Left ventricle myocardium inferior (tissue), 1 donor: ENCODE measurements around the gene L3MBTL2. TPM values are rescaled to one million over a fixed set of nuclear protein-coding genes. Genes with fewer than 3 reads are reported as not detected.
A peak's percentile ranks its signal among the peaks of the same experiment; 100 is the strongest.

ENCODE experiments used
- DNase-seq: peaks from one replicate; pipeline ENCODE4 v3.0.0-alpha.2; 2020
- H3K27ac ChIP-seq: fragments of 200-600 bp; replicated peaks from 2 replicates; pipeline ENCODE4 v1.8.0; 2021
- H3K27me3 ChIP-seq: fragments of 200-600 bp; 2 replicates; pipeline ENCODE4 v1.8.0; 2021; ENCODE audit warnings: low read depth
- H3K36me3 ChIP-seq: fragments of 200-600 bp; 2 replicates; pipeline ENCODE4 v1.8.0; 2021
- H3K4me1 ChIP-seq: fragments of 200-600 bp; 2 replicates; pipeline ENCODE4 v1.8.0; 2021
- H3K4me3 ChIP-seq: fragments of 200-600 bp; 2 replicates; pipeline ENCODE4 v1.8.0; 2021; ENCODE audit warnings: mild to moderate bottlenecking, moderate library complexity
- H3K9me3 ChIP-seq: fragments of 200-600 bp; replicated peaks from 2 replicates; pipeline ENCODE4 v1.8.0; 2021
- CTCF ChIP-seq: fragments of 200-600 bp; IDR thresholded peaks from 2 replicates; pipeline ENCODE4 v1.8.0; 2021; ENCODE audit warnings: antibody characterized with exemption, mild to moderate bottlenecking, borderline replicate concordance
- intact Hi-C: fragments of 100-400 bp; cut with micrococcal nuclease; formaldehyde crosslinking; loops from one replicate; pipeline ENCODE4 v1.11.0; 2022
- total RNA-seq: library from RNA; stranded (reverse); fragmentation: NEBNext Ultra II Directional; extraction: Animal tissue kit (Norgen Biotek cat#: 25700); gene quantifications from one replicate; pipeline ENCODE4 v1.2.1, GENCODE V29; 2021
- donor health status: DM: no; HTN: yes; CAD: no; lungs with severe emphysema.

L3MBTL2 gene
- total RNA-seq, 1 donor from 2014 or later: 15.2 TPM

GRCh38 chr22:41198027-41198580 lies 7.0 kb upstream of the L3MBTL2 start:
- intact Hi-C loops: no loop called here
- peak; percentile 45 for TF ChIP-seq CTCF
- Histone ChIP-seq H3K9me3 (no peaks in the 10 kb centered on the region), H3K4me1 (peaks cover 21% of the 10 kb centered on the region), H3K36me3 (no peaks in the 10 kb centered on the region), H3K4me3 (peak overlapping the region; percentile 86), H3K27me3 (no peaks in the 10 kb centered on the region), H3K27ac (peak overlapping the region; percentile 80)
- peak; percentile 52 for DNase-seq

- intact Hi-C loops: no loop called here
- Histone ChIP-seq H3K9me3 (no peaks in the 10 kb centered on the region), H3K27me3 (no peaks in the 10 kb centered on the region), H3K36me3 (no peaks in the 10 kb centered on the region), H3K27ac (no peak overlapping the region), H3K4me3 (no peak overlapping the region), H3K4me1 (peaks cover 31% of the 10 kb centered on the region)
- TF ChIP-seq CTCF: no peak
- DNase-seq: no peak
These were observed 4.0 kb upstream of the L3MBTL2 start for GRCh38 chr22:41201141-41201540.

GRCh38 chr22:41203118-41203517 lies 2.0 kb upstream of the L3MBTL2 start:
- intact Hi-C loops: no loop called here

GRCh38 chr22:41204066-41204465 lies 1.0 kb upstream of the L3MBTL2 start:
- TF ChIP-seq CTCF: no peak
- intact Hi-C loops: no loop called here
- Histone ChIP-seq H3K9me3 (no peaks in the 10 kb centered on the region), H3K4me3 (no peak overlapping the region), H3K36me3 (peaks cover 4% of the 10 kb centered on the region), H3K27me3 (no peaks in the 10 kb centered on the region), H3K27ac (no peak overlapping the region), H3K4me1 (peaks cover 12% of the 10 kb centered on the region)
- DNase-seq: no peak

More at GRCh38 chr22:41203118-41203517, 2.0 kb upstream of the L3MBTL2 start:
- H3K36me3 ChIP-seq: no peaks in the 10 kb centered on the region
- peaks cover 18% of the 10 kb centered on the region for H3K4me1 ChIP-seq
- no peak overlapping the region for H3K27ac ChIP-seq
- TF ChIP-seq CTCF: no peak
- no peaks in the 10 kb centered on the region for H3K27me3 ChIP-seq
- H3K4me3 ChIP-seq: no peak overlapping the region
- H3K9me3 ChIP-seq: no peaks in the 10 kb centered on the region
- DNase-seq: no peak

GRCh38 chr22:41206719-41207118 lies 1.6 kb downstream of the L3MBTL2 start:
- Histone ChIP-seq H3K4me1 (peaks cover 12% of the 10 kb centered on the region), H3K4me3 (no peak overlapping the region), H3K27ac (no peak overlapping the region), H3K27me3 (no peaks in the 10 kb centered on the region), H3K36me3 (peaks cover 29% of the 10 kb centered on the region), H3K9me3 (no peaks in the 10 kb centered on the region)
- no peak for DNase-seq
- intact Hi-C loops: no loop called here
- no peak for TF ChIP-seq CTCF

GRCh38 chr22:41215409-41215808 lies 10.3 kb downstream of the L3MBTL2 start:
- no peak for TF ChIP-seq CTCF
- Histone ChIP-seq H3K4me3 (no peak overlapping the region), H3K4me1 (peaks cover 32% of the 10 kb centered on the region), H3K27me3 (no peaks in the 10 kb centered on the region), H3K36me3 (peaks cover 59% of the 10 kb centered on the region), H3K27ac (peak overlapping the region; percentile 87), H3K9me3 (no peaks in the 10 kb centered on the region)
- intact Hi-C loops: no loop called here
- DNase-seq: no peak
